WERI-Rb-1 (cell line): ENCODE measurements around the gene AHCY.

ENCODE experiments used
- DNase-seq: peaks from one replicate; pipeline ENCODE4 v3.0.0-alpha.2; 2020
- H3K27ac ChIP-seq: fragments of 250-450 bp; sonication (Bioruptor Pico); 2 replicates; pipeline ENCODE4 v1.5.1; 2020; ENCODE audit warnings: mild to moderate bottlenecking, moderate library complexity
- H3K27me3 ChIP-seq: fragments of 250-450 bp; sonication (Bioruptor Pico); 2 replicates; pipeline ENCODE4 v1.5.1; 2021; ENCODE audit warnings: mild to moderate bottlenecking, low read depth, moderate library complexity; ENCODE audit not compliant: insufficient read depth, severe bottlenecking
- H3K36me3 ChIP-seq: fragments of 250-450 bp; sonication (Bioruptor Pico); 2 replicates; pipeline ENCODE4 v1.5.1; 2020; ENCODE audit warnings: mild to moderate bottlenecking, moderate library complexity
- H3K4me3 ChIP-seq: 2 replicates; pipeline ENCODE4 v1.5.1; 2011; ENCODE audit warnings: low read depth, mild to moderate bottlenecking, control low read depth, low read length
- H3K9me3 ChIP-seq: fragments of 250-450 bp; sonication (Bioruptor Pico); 2 replicates; pipeline ENCODE4 v1.5.1; 2021; ENCODE audit warnings: mild to moderate bottlenecking, moderate library complexity; ENCODE audit not compliant: severe bottlenecking
- CTCF ChIP-seq: IDR thresholded peaks from 2 replicates; pipeline ENCODE4 v1.5.1; 2011; ENCODE audit warnings: low read depth, mild to moderate bottlenecking, control low read depth, inconsistent platforms, low read length

The AHCY gene

DNA sequence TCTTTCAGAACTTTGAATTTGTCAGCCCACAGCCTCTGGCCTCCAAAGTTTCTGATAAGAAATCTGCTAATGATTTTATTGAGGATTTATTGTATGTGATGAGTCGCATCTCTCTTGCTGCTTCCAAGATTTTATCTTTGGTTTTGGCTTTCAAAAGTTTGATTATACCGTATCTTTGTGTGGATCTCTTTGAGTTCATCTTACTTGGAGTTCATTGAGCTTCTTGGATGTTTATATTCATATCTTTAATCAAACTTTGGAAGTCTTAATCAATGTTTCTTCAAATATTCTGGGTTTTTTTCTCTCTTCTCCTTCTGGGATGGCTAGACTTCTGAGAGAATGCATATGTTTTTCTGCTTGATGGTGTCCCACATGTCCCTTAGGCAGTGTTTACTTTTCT lies 65.2 kb downstream of the AHCY start:
- no peak overlapping the region for H3K27ac ChIP-seq
- peaks cover 3% of the 10 kb centered on the region for H3K9me3 ChIP-seq
- H3K27me3 ChIP-seq: no peaks in the 10 kb centered on the region
- H3K36me3 ChIP-seq: no peaks in the 10 kb centered on the region
- H3K4me3 ChIP-seq: no peak overlapping the region
- no peak for TF ChIP-seq CTCF
- no peak for DNase-seq

DNA sequence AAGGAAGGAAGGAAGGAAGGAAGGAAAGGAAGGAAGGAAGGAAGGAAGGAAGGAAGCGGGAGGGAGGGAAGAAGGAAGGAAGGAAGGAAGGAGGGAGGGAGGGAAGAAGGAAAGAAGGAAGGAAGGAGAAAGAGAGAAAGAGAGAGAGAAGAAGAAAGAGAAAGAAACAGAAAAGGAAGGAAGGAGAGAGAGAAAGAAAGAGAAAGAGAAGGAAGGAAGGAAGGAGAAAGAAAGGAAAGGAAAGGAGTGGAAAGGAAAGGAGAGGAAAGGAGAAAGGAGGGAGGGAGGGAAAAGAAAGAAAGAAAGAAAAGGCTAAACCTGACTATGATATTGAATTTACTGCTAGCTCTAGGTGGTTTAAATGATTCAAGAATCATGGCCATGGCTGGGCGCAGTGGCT lies 67.3 kb downstream of the AHCY start:
- Histone ChIP-seq H3K36me3 (no peaks in the 10 kb centered on the region), H3K9me3 (peaks cover 10% of the 10 kb centered on the region), H3K27me3 (no peaks in the 10 kb centered on the region), H3K4me3 (no peak overlapping the region), H3K27ac (no peak overlapping the region)
- no peak for TF ChIP-seq CTCF
- no peak for DNase-seq

- no peak overlapping the region for H3K27ac ChIP-seq
- H3K27me3 ChIP-seq: no peaks in the 10 kb centered on the region
- H3K36me3 ChIP-seq: no peaks in the 10 kb centered on the region
- H3K9me3 ChIP-seq: peaks cover 10% of the 10 kb centered on the region
- no peak for DNase-seq
- no peak overlapping the region for H3K4me3 ChIP-seq
- TF ChIP-seq CTCF: no peak
Observed at GRCh38 chr20:34233687-34234086, 69.5 kb downstream of the AHCY start.

GRCh38 chr20:34232494-34233087 lies 70.6 kb downstream of the AHCY start:
- no peak for DNase-seq
- Histone ChIP-seq H3K27me3 (no peaks in the 10 kb centered on the region), H3K27ac (no peak overlapping the region), H3K9me3 (peaks cover 7% of the 10 kb centered on the region), H3K36me3 (no peaks in the 10 kb centered on the region), H3K4me3 (no peak overlapping the region)
- TF ChIP-seq CTCF: no peak

- no peak for DNase-seq
Observed at GRCh38 chr20:34231634-34232033, 71.5 kb downstream of the AHCY start.

More at GRCh38 chr20:34231634-34232033, 71.5 kb downstream of the AHCY start:
- no peak overlapping the region for H3K4me3 ChIP-seq
- no peak overlapping the region for H3K27ac ChIP-seq
- H3K9me3 ChIP-seq: peaks cover 7% of the 10 kb centered on the region
- no peaks in the 10 kb centered on the region for H3K36me3 ChIP-seq
- H3K27me3 ChIP-seq: no peaks in the 10 kb centered on the region
- TF ChIP-seq CTCF: no peak
